ENCODE results near the gene TMEM82. TPM values are rescaled to one million over a fixed set of nuclear protein-coding genes. Genes with fewer than 3 reads are reported as not detected.

TMEM82 gene
- total and polyA plus RNA-seq, 4 donors = not detected

GRCh38 chr1:15733218-15733725 lies 9.0 kb upstream of the TMEM82 start:
- WGBS, 2 donors = 93 to 94% methylated on average over 11 of the region's 11 CpGs
- Histone ChIP-seq H3K9ac (ENCODE audit: insufficient read depth in 1 of 2, low read length in 2 of 2) (no peak overlapping the region), H3K4me3 (no peak overlapping the region), H3K9me3 (ENCODE audit: control insufficient read depth in 4 of 4, insufficient read depth in 3 of 4, low read length in 3 of 4) (no peaks in the 10 kb centered on the region), H3K36me3 (ENCODE audit: control insufficient read depth in 4 of 4, insufficient read depth in 4 of 4, low read length in 4 of 4) (peaks cover 1 to 58% (median 14%) of the 10 kb centered on the region in 4 donors), H3K27me3 (ENCODE audit: control insufficient read depth in 3 of 3, insufficient read depth in 3 of 3, low read length in 2 of 3) (no peaks in the 10 kb centered on the region), H3K4me1 (ENCODE audit: control insufficient read depth in 5 of 5, insufficient read depth in 5 of 5, low read length in 5 of 5) (peaks cover 0 to 14% (median 7%) of the 10 kb centered on the region in 5 donors), H3K27ac (ENCODE audit: low read depth in 1 of 2, low read length in 1 of 2) (no peak overlapping the region)
- TF ChIP-seq, protein P1, sequence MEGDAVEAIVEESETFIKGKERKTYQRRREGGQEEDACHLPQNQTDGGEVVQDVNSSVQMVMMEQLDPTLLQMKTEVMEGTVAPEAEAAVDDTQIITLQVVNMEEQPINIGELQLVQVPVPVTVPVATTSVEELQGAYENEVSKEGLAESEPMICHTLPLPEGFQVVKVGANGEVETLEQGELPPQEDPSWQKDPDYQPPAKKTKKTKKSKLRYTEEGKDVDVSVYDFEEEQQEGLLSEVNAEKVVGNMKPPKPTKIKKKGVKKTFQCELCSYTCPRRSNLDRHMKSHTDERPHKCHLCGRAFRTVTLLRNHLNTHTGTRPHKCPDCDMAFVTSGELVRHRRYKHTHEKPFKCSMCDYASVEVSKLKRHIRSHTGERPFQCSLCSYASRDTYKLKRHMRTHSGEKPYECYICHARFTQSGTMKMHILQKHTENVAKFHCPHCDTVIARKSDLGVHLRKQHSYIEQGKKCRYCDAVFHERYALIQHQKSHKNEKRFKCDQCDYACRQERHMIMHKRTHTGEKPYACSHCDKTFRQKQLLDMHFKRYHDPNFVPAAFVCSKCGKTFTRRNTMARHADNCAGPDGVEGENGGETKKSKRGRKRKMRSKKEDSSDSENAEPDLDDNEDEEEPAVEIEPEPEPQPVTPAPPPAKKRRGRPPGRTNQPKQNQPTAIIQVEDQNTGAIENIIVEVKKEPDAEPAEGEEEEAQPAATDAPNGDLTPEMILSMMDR (IDR thresholded peaks at IDR 0.05; ENCODE audit: control extremely low read depth, extremely low read depth) = no peak
- no peak for ATAC-seq (ENCODE audit: insufficient read depth, low FRiP score)
- peak in 1 of 3 donors; percentile 11 for DNase-seq

DNA sequence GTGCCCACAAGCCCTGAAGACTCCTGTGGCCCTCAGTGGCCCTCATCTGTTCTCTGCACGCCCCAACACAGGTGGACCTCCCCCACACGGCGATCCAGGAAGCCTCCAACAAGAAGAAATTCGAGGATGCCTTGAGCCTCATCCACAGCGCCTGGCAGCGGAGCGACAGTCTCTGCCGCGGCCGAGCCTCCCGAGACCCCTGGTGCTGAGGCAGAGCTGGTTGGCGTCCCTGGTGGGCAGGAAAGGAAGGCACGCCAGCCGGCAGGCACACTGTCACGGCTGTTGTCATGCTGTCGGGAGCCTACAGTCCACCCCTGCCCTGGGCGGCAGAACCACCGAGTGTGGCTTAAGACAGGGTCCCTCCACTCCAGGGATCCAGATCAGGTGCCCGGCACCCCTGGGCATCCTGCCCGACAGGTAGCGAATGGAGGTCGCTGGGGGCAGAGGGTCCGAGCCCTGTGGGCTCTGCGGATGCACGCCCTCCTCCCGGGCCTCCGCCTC lies 8.5 kb upstream of the TMEM82 start:
- 95% methylated on average over 27 of the region's 27 CpGs for WGBS, 2 donors
- no peaks in the 10 kb centered on the region for H3K27me3 ChIP-seq (ENCODE audit: control insufficient read depth in 3 of 3, insufficient read depth in 3 of 3, low read length in 2 of 3)
- H3K4me1 ChIP-seq (ENCODE audit: control insufficient read depth in 5 of 5, insufficient read depth in 5 of 5, low read length in 5 of 5) = peaks cover 0 to 14% (median 7%) of the 10 kb centered on the region in 5 donors
- no peak overlapping the region for H3K27ac ChIP-seq (ENCODE audit: low read depth in 1 of 2, low read length in 1 of 2)
- no peak overlapping the region for H3K4me3 ChIP-seq
- peaks cover 0 to 53% (median 12%) of the 10 kb centered on the region in 4 donors for H3K36me3 ChIP-seq (ENCODE audit: control insufficient read depth in 4 of 4, insufficient read depth in 4 of 4, low read length in 4 of 4)
- peak in 1 of 3 donors; percentile 9 for DNase-seq
- H3K9ac ChIP-seq (ENCODE audit: insufficient read depth in 1 of 2, low read length in 2 of 2) = no peak overlapping the region
- TF ChIP-seq, protein P1 (IDR thresholded peaks at IDR 0.05; ENCODE audit: control extremely low read depth, extremely low read depth) = no peak
- no peak for ATAC-seq (ENCODE audit: insufficient read depth, low FRiP score)
- no peaks in the 10 kb centered on the region for H3K9me3 ChIP-seq (ENCODE audit: control insufficient read depth in 4 of 4, insufficient read depth in 3 of 4, low read length in 3 of 4)

DNA sequence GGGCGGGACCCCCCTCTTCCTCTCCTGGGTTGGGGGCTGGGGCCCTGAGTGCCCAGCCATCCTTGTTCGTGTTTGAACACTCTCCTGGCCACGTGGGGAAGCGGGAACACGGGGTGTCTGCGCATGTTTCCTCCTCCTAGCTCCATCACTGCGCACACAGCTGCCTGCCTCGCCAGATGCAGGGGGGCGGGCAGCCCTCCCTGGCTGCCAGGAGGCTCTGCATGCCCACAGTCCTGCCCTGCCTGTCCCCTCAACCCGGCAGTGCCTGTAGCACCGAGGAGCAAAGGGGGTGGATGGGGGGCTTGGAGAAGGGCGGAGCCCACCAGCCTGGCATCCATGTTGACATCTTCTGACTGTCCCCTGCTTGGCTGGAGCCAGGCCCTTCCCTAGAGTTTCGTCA lies 8.0 kb upstream of the TMEM82 start:
- Histone ChIP-seq H3K27me3 (ENCODE audit: control insufficient read depth in 3 of 3, insufficient read depth in 3 of 3, low read length in 2 of 3) (no peaks in the 10 kb centered on the region), H3K9ac (ENCODE audit: insufficient read depth in 1 of 2, low read length in 2 of 2) (no peak overlapping the region), H3K27ac (ENCODE audit: low read depth in 1 of 2, low read length in 1 of 2) (no peak overlapping the region), H3K9me3 (ENCODE audit: control insufficient read depth in 4 of 4, insufficient read depth in 3 of 4, low read length in 3 of 4) (no peaks in the 10 kb centered on the region), H3K4me3 (no peak overlapping the region), H3K36me3 (ENCODE audit: control insufficient read depth in 4 of 4, insufficient read depth in 4 of 4, low read length in 4 of 4) (peaks cover 0 to 50% (median 9%) of the 10 kb centered on the region in 4 donors), H3K4me1 (ENCODE audit: control insufficient read depth in 5 of 5, insufficient read depth in 5 of 5, low read length in 5 of 5) (peaks cover 0 to 14% (median 7%) of the 10 kb centered on the region in 5 donors)
- TF ChIP-seq, protein P1 (IDR thresholded peaks at IDR 0.05; ENCODE audit: control extremely low read depth, extremely low read depth) = no peak
- DNase-seq (peak in 1 of 3 donors; percentile 9), ATAC-seq (ENCODE audit: insufficient read depth, low FRiP score) (no peak)
- WGBS, 2 donors = 84 to 86% methylated on average over 13 of the region's 13 CpGs
